Psoas muscle (tissue), 8 donors: ENCODE results near the gene SLC2A13. TPM values are rescaled to one million over a fixed set of nuclear protein-coding genes. Genes with fewer than 3 reads are reported as not detected.

Experiments used
- ATAC-seq, 4 donors: fragments of 200-7000 bp; cut with Tn5 transposase; one replicate each; pipeline ENCODE4 v1.9.1; 2020; ENCODE audit warnings: moderate library complexity in 3 of 4, mild to moderate bottlenecking in 2 of 4
- DNase-seq, 2 donors: peaks; one replicate each; pipeline ENCODE4 v3.0.0-alpha.2; 2020
- H3K27ac ChIP-seq: fragments of 200-600 bp; one replicate; pipeline ENCODE4 v1.8.0; 2022
- H3K27me3 ChIP-seq, 3 donors: fragments of 200-600 bp in 1 of 3; one replicate each; pipeline versions ENCODE4 v1.6.1 to v1.8.0; 2013 to 2022; ENCODE audit warnings: low read length in 2 of 3, mild to moderate bottlenecking in 2 of 3, moderate library complexity in 1 of 3; ENCODE audit not compliant: insufficient read depth in 3 of 3
- H3K36me3 ChIP-seq, 2 donors: fragments of 200-600 bp in 1 of 2; one replicate each; pipeline versions ENCODE4 v1.6.1 to v1.8.0; 2013 to 2022; ENCODE audit warnings: low read depth in 1 of 2, mild to moderate bottlenecking in 1 of 2, moderate library complexity in 1 of 2; ENCODE audit not compliant: insufficient read depth in 1 of 2
- H3K4me1 ChIP-seq: fragments of 200-600 bp; one replicate; pipeline ENCODE4 v1.8.0; 2022
- H3K4me3 ChIP-seq: fragments of 200-600 bp; one replicate; pipeline ENCODE4 v1.8.0; 2022; ENCODE audit warnings: mild to moderate bottlenecking
- H3K9me3 ChIP-seq: fragments of 200-600 bp; one replicate; pipeline ENCODE4 v1.8.0; 2022
- CTCF ChIP-seq: fragments of 200-600 bp; IDR thresholded peaks from one replicate; pipeline ENCODE4 v1.8.0; 2022; ENCODE audit warnings: antibody characterized with exemption
- WGBS, 3 donors: extraction: QIAGEN DNeasy Blood & Tissue Kit; methylation state at CpG; one replicate each; pipeline versions ENCODE4 v1.1.6 to v1.1.7; 2013; 5-methylcytosine and 5-hydroxymethylcytosine counted together
- intact Hi-C, 2 donors: fragments of 100-400 bp; cut with DNase I; formaldehyde crosslinking; loops; one replicate each; pipeline versions ENCODE4 v1.11.0 to v1.14.2; 2022
- polyA plus RNA-seq, 3 donors: library from polyadenylated mRNA; stranded (reverse); fragments of 200-250 nt; gene quantifications; one replicate each; pipeline ENCODE4 v1.2.3, GENCODE V29; 2013
- total RNA-seq, 4 donors: library from RNA; stranded (reverse); fragmentation: NEBNext Ultra II Directional in 2 of 4; extraction: Animal tissue kit (Norgen Biotek cat#: 25700) in 2 of 4; gene quantifications; one replicate each; pipeline versions ENCODE4 v1.2.1 to v1.2.4, GENCODE V29; 2021 to 2023
- donor health status: healthy with polysubstance abuse.
- donor health status: DM: no; HTN: no; CAD: no; lungs with moderate emphysema.
- donor health status: Bipolar disorder and iron deficiency.
- donor health status: healthy.
- donor health status: DM: yes; HTN: yes; CAD: no.
- donor health status: DM: no; HTN: no; CAD: no.
- donor health status: DM: no; HTN: no; CAD: no.
- donor health status: DM: yes; HTN: yes; CAD: no.

Gene SLC2A13
- total and polyA plus RNA-seq, 7 donors = 0.39 to 1.7 (median 0.95) TPM

GRCh38 chr12:39712334-39712733, 393.5 kb downstream of the SLC2A13 start:
- Histone ChIP-seq H3K27me3 (no peaks in the 10 kb centered on the region), H3K9me3 (no peaks in the 10 kb centered on the region), H3K4me3 (no peak overlapping the region), H3K36me3 (no peaks in the 10 kb centered on the region), H3K27ac (no peak overlapping the region), H3K4me1 (no peaks in the 10 kb centered on the region)
- 93 to 97% (median 94%) methylated on average over 20 of the region's 20 CpGs for WGBS, 3 donors
- TF ChIP-seq CTCF = no peak
- intact Hi-C loops = no loop called here
- DNase-seq (no peak), ATAC-seq (no peak)

Other genes starting within 250 kb of the SLC2A13 start
- 1 to 10 TPM; 4.7 to 8.4 (median 6.8) TPM for gene LRRK2, start 118.9 kb upstream of the SLC2A13 start, total RNA-seq
- gene LRRK2, start 118.9 kb upstream of the SLC2A13 start, polyA plus RNA-seq = 1 to 10 TPM in 2 of 3 donors, under 1 TPM in 1; 0.74 to 3.7 (median 1.8) TPM